Cardiac fibroblast (primary cell): Measurements from ENCODE around the gene SORD.
A peak's percentile ranks its signal among the peaks of the same experiment; 100 is the strongest.

Experiments
- DNase-seq, 2 donors: peaks; one replicate each; pipeline versions ENCODE4 v3.0.0 to v3.0.0-alpha.2; 2010; ENCODE audit warnings: low read depth in 2 of 2
- H3K4me3 ChIP-seq, 2 donors: replicated peaks in 1 of 2; 1 replicate in 1 of 2; 2 replicates in 1 of 2; pipeline ENCODE4 v1.5.1; 2011; ENCODE audit warnings: low read depth in 2 of 2, low read length in 2 of 2, mild to moderate bottlenecking in 2 of 2, moderate library complexity in 1 of 2
- CTCF ChIP-seq: IDR thresholded peaks from one replicate; pipeline ENCODE4 v1.5.1; 2011; ENCODE audit warnings: low read depth, mild to moderate bottlenecking, low read length, inconsistent platforms

Gene SORD

GRCh38 chr15:45118131-45118588, 95.2 kb downstream of the SORD start:
- H3K4me3 ChIP-seq = no peak overlapping the region
- peak; percentile 91 to 92 for DNase-seq
- TF ChIP-seq CTCF = peak; percentile 100

GRCh38 chr15:45118996-45119395, 96.0 kb downstream of the SORD start:
- no peak for TF ChIP-seq CTCF
- DNase-seq = no peak
- no peak overlapping the region for H3K4me3 ChIP-seq

GRCh38 chr15:45120081-45120972, 97.3 kb downstream of the SORD start:
- DNase-seq = no peak
- TF ChIP-seq CTCF = no peak
- no peak overlapping the region for H3K4me3 ChIP-seq

GRCh38 chr15:45121020-45121419, 98.0 kb downstream of the SORD start:
- no peak for TF ChIP-seq CTCF
- no peak overlapping the region for H3K4me3 ChIP-seq
- DNase-seq = no peak

GRCh38 chr15:45121706-45122417, 98.9 kb downstream of the SORD start:
- peak; percentile 70 to 90 for DNase-seq
- no peak for TF ChIP-seq CTCF
- no peak overlapping the region for H3K4me3 ChIP-seq

GRCh38 chr15:45122719-45123118, 99.7 kb downstream of the SORD start:
- no peak for TF ChIP-seq CTCF
- DNase-seq = no peak
- no peak overlapping the region for H3K4me3 ChIP-seq
